Neural crest cell (in vitro differentiated cells): ENCODE results near the gene RBM14. TPM values are rescaled to one million over a fixed set of nuclear protein-coding genes. Genes with fewer than 3 reads are reported as not detected.
A peak's percentile ranks its signal among the peaks of the same experiment; 100 is the strongest.

Experiments
- DNase-seq: peaks from one replicate; pipeline ENCODE4 v3.0.0; 2021; ENCODE audit warnings: low read depth, mixed read lengths, low spot score
- H3K27ac Mint-ChIP-seq: one replicate; pipeline ENCODE4 v1.8.0; 2021; ENCODE audit warnings: mild to moderate bottlenecking, mixed read lengths; ENCODE audit not compliant: unreplicated experiment
- H3K27me3 Mint-ChIP-seq: 2 replicates; pipeline ENCODE4 v1.8.0; 2021; ENCODE audit warnings: low read depth, mild to moderate bottlenecking, mixed read lengths
- H3K36me3 Mint-ChIP-seq: 2 replicates; pipeline ENCODE4 v1.8.0; 2021; ENCODE audit warnings: low read depth, mild to moderate bottlenecking, mixed read lengths
- H3K4me1 Mint-ChIP-seq: 2 replicates; pipeline ENCODE4 v1.8.0; 2021; ENCODE audit warnings: mixed read lengths
- H3K4me3 Mint-ChIP-seq: one replicate; pipeline ENCODE4 v1.8.0; 2021; ENCODE audit warnings: mild to moderate bottlenecking, mixed read lengths
- H3K9me3 Mint-ChIP-seq: 2 replicates; pipeline ENCODE4 v1.8.0; 2021; ENCODE audit warnings: mixed read lengths
- CTCF ChIP-seq: fragments of 200-600 bp; sonication (generic); conservative IDR thresholded peaks from 2 replicates; pipeline ENCODE4 v1.5.0; 2021; ENCODE audit warnings: antibody characterized with exemption, mild to moderate bottlenecking
- total RNA-seq: library from RNA; stranded (reverse); gene quantifications from 2 replicates; pipeline ENCODE4 v1.2.1, GENCODE V29; 2021

The RBM14 gene
- total RNA-seq, 1 donor from 2014 or later, result 160 TPM

DNA sequence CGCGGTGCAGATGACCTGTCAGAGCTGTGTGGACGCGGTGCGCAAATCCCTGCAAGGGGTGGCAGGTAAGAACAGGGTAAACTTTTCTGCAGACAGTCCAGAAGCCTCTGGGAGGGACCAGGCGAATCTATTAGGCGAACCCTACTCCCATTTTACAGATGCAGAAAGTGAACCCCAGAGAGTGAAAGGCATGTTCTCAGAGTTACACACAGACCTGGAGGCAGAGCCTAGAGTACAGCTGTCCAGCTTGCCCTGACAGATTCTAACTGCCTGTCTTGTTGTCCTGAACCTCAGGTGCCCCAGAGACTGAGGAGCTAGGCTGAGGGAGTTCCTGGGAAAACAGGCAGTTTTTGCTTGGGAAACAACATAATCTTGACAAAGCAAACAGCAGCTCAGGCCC, 22.8 kb upstream of the RBM14 start:
- Mint-ChIP-seq H3K27me3 (no peaks in the 10 kb centered on the region), H3K4me3 (peak overlapping the region; percentile 96)

GRCh38 chr11:66595245-66595904, 21.1 kb upstream of the RBM14 start:
- Mint-ChIP-seq H3K27me3 (no peaks in the 10 kb centered on the region), H3K36me3 (peaks cover 4% of the 10 kb centered on the region), H3K27ac (no peak overlapping the region), H3K9me3 (peaks cover 2% of the 10 kb centered on the region), H3K4me1 (peaks cover 24% of the 10 kb centered on the region), H3K4me3 (peak overlapping the region; percentile 68)
- DNase-seq, result no peak
- no peak for TF ChIP-seq CTCF

More for the DNA sequence above, 22.8 kb upstream of the RBM14 start:
- Mint-ChIP-seq H3K27ac (peak overlapping the region; percentile 99), H3K4me1 (peaks cover 24% of the 10 kb centered on the region), H3K9me3 (peaks cover 7% of the 10 kb centered on the region), H3K36me3 (peaks cover 4% of the 10 kb centered on the region)
- DNase-seq, result no peak
- TF ChIP-seq CTCF, result no peak

- no peak overlapping the region for H3K4me3 Mint-ChIP-seq
- H3K4me1 Mint-ChIP-seq, result peaks cover 10% of the 10 kb centered on the region
- no peaks in the 10 kb centered on the region for H3K36me3 Mint-ChIP-seq
- H3K9me3 Mint-ChIP-seq, result no peaks in the 10 kb centered on the region
- no peak for TF ChIP-seq CTCF
- DNase-seq, result no peak
- no peak overlapping the region for H3K27ac Mint-ChIP-seq
- H3K27me3 Mint-ChIP-seq, result no peaks in the 10 kb centered on the region
These were observed 17.4 kb upstream of the RBM14 start for GRCh38 chr11:66598993-66599392.

- Mint-ChIP-seq H3K4me1 (peaks cover 4% of the 10 kb centered on the region), H3K36me3 (no peaks in the 10 kb centered on the region), H3K27me3 (no peaks in the 10 kb centered on the region), H3K9me3 (no peaks in the 10 kb centered on the region), H3K27ac (no peak overlapping the region), H3K4me3 (no peak overlapping the region)
- TF ChIP-seq CTCF, result no peak
- no peak for DNase-seq
These were observed 16.2 kb upstream of the RBM14 start for GRCh38 chr11:66600219-66600618.

GRCh38 chr11:66600631-66601233, 15.7 kb upstream of the RBM14 start:
- Mint-ChIP-seq H3K27ac (no peak overlapping the region), H3K36me3 (no peaks in the 10 kb centered on the region), H3K4me1 (no peaks in the 10 kb centered on the region), H3K9me3 (no peaks in the 10 kb centered on the region), H3K4me3 (no peak overlapping the region), H3K27me3 (no peaks in the 10 kb centered on the region)
- TF ChIP-seq CTCF, result no peak
- no peak for DNase-seq
